ENCODE results near the gene PHACTR3.

DNA sequence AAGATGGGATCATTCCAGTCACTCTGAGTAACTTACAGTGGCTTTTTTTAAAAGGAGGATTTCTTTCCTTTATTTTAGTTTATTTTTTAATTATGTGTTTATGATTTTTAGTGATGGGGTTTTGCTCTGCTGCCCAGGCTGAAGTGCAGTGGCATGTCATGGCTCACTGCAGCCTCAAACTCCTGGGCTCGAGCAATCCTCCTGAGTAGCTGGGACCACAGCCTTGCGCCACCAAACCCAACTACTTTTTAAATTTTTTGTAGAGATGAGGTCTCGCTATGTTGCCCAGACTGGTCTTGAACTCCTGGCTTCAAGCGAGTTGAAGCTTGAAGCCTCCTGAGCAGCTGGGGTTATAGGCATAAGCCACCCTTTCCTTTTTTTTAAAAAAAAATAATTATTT, 31.8 kb upstream of the PHACTR3 start:
- TF ChIP-seq EGR1 (IDR thresholded peaks at IDR 0.05; ENCODE audit: low read depth) (no peak), YY1 (IDR thresholded peaks at IDR 0.05; ENCODE audit: extremely low read depth, insufficient replicate concordance, low read depth, low read length) (no peak), ZNF274 (IDR thresholded peaks at IDR 0.05; ENCODE audit: low read depth, low read length) (no peak), SP1 (IDR thresholded peaks at IDR 0.05; ENCODE audit: low read depth) (no peak), POLR2A (IDR thresholded peaks at IDR 0.05; ENCODE audit: borderline replicate concordance, extremely low read depth, insufficient read depth, insufficient read length) (no peak)
- TF ChIP-seq, protein P1, sequence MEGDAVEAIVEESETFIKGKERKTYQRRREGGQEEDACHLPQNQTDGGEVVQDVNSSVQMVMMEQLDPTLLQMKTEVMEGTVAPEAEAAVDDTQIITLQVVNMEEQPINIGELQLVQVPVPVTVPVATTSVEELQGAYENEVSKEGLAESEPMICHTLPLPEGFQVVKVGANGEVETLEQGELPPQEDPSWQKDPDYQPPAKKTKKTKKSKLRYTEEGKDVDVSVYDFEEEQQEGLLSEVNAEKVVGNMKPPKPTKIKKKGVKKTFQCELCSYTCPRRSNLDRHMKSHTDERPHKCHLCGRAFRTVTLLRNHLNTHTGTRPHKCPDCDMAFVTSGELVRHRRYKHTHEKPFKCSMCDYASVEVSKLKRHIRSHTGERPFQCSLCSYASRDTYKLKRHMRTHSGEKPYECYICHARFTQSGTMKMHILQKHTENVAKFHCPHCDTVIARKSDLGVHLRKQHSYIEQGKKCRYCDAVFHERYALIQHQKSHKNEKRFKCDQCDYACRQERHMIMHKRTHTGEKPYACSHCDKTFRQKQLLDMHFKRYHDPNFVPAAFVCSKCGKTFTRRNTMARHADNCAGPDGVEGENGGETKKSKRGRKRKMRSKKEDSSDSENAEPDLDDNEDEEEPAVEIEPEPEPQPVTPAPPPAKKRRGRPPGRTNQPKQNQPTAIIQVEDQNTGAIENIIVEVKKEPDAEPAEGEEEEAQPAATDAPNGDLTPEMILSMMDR (IDR thresholded peaks at IDR 0.05 in 2 of 3, conservative IDR thresholded peaks at IDR 0.05 in 1 of 3; ENCODE audit: borderline replicate concordance in 1 of 3, insufficient read depth in 1 of 3, low read depth in 2 of 3, low read length in 2 of 3) = no peak

Data from HCT116 (cell line).